Transverse colon (tissue), 4 donors: ENCODE measurements around the gene ATXN10. TPM values are rescaled to one million over a fixed set of nuclear protein-coding genes. Genes with fewer than 3 reads are reported as not detected.

Experiments used
- DNase-seq: peaks from one replicate; pipeline ENCODE4 v3.0.0-alpha.2; 2019
- H3K27ac ChIP-seq, 4 donors: fragments of 200-600 bp; sonication (generic); 2 replicates each; pipeline ENCODE4 v1.5.1; 2016 to 2018; ENCODE audit warnings: inconsistent platforms in 4 of 4
- H3K27me3 ChIP-seq: fragments of 200-600 bp; sonication (generic); 2 replicates; pipeline ENCODE4 v1.5.1; 2017; ENCODE audit warnings: inconsistent platforms
- H3K36me3 ChIP-seq, 4 donors: fragments of 200-600 bp; sonication (generic); 2 replicates each; pipeline ENCODE4 v1.5.1; 2017 to 2019; ENCODE audit warnings: inconsistent platforms in 4 of 4
- H3K4me1 ChIP-seq, 4 donors: fragments of 200-600 bp; sonication (generic); 2 replicates each; pipeline ENCODE4 v1.5.1; 2017 to 2020; ENCODE audit warnings: inconsistent platforms in 4 of 4
- H3K4me3 ChIP-seq, 4 donors: fragments of 200-600 bp; sonication (generic); 1 replicate in 1 of 4; 2 replicates in 3 of 4; pipeline versions ENCODE4 v1.5.1 to v1.6.1; 2017 to 2019; ENCODE audit warnings: inconsistent platforms in 4 of 4
- H3K9me3 ChIP-seq, 2 donors: fragments of 200-600 bp; sonication (generic); 2 replicates each; pipeline ENCODE4 v1.5.1; 2017 to 2019; ENCODE audit warnings: inconsistent platforms in 2 of 2
- EP300 ChIP-seq: sonication (generic); formaldehyde crosslinking; IDR thresholded peaks from one replicate; pipeline ENCODE4 v1.6.1; 2017; ENCODE audit warnings: antibody characterized with exemption, low read depth
- POLR2A ChIP-seq: fragments of 450-650 bp; IDR thresholded peaks from one replicate; pipeline ENCODE4 v1.6.1; 2016; ENCODE audit warnings: antibody characterized with exemption, mild to moderate bottlenecking, moderate library complexity
- POLR2AphosphoS5 ChIP-seq, 3 donors: sonication (generic); formaldehyde crosslinking; IDR thresholded peaks; one replicate each; pipeline ENCODE4 v1.6.1; 2016; ENCODE audit warnings: antibody characterized with exemption in 3 of 3
- WGBS, 2 donors: methylation state at CpG; one replicate each; pipeline ENCODE4 v1.1.5; 2018; ENCODE audit warnings: low coverage in 1 of 2; 5-methylcytosine and 5-hydroxymethylcytosine counted together
- in situ Hi-C, 4 donors: fragments of 200-750 bp; cut with MboI; loops; one replicate each; pipeline versions ENCODE4 v1.15.0 to v1.15.1; 2017; ENCODE audit warnings: low sequenced_read_pairs in 3 of 4, low pct_ligation_motif_present in 1 of 4, low pct_unique_long_range_greater_than_20kb in 1 of 4
- intact Hi-C: fragments of 100-400 bp; cut with DNase I; formaldehyde crosslinking; loops from one replicate; pipeline ENCODE4 v1.15.1; 2023; ENCODE audit warnings: low total_unique reads
- total RNA-seq, 4 donors: library from RNA; depleted of rRNA; stranded (reverse); fragments of >200 nt; gene quantifications; one replicate each; pipeline ENCODE4 v1.1.0, GENCODE V29; 2016
- TF ChIP-seq, protein P1 (sequence below), 5 experiments: fragments of 200-600 bp in 3 of 5; fragments of 450-650 bp in 2 of 5; sonication (generic) in 3 of 5; IDR thresholded peaks; 1 replicate in 2 of 5; 2 replicates in 3 of 5; pipeline ENCODE4 v1.5.1; 2016 to 2017; ENCODE audit warnings: antibody characterized with exemption in 5 of 5, inconsistent platforms in 3 of 5, mild to moderate bottlenecking in 2 of 5, moderate library complexity in 1 of 5

The ATXN10 gene
- total RNA-seq, 4 donors from 2014 or later, result 27.3 to 88.3 (median 47.8) TPM

- H3K4me1 ChIP-seq, result peaks cover 0 to 6% (median 5%) of the 10 kb centered on the region in 4 donors
- DNase-seq, result no peak
- peaks cover 0 to 31% (median 15%) of the 10 kb centered on the region in 4 donors for H3K36me3 ChIP-seq
- no peaks in the 10 kb centered on the region for H3K27me3 ChIP-seq
- TF ChIP-seq POLR2A (no peak), EP300 (no peak)
- no peak overlapping the region for H3K27ac ChIP-seq
- H3K4me3 ChIP-seq, result no peak overlapping the region
- in situ Hi-C loops (no loop called here), intact Hi-C loops (no loop called here)
- no peaks in the 10 kb centered on the region for H3K9me3 ChIP-seq
- 91 to 100% methylated on average over 3 of the region's 3 CpGs for WGBS, 2 donors
Observed at GRCh38 chr22:45740236-45740635, 68.6 kb downstream of the ATXN10 start.

GRCh38 chr22:45742866-45743450 is 71.3 kb downstream of the ATXN10 start:
- in situ Hi-C loops, result no loop called here
- Histone ChIP-seq H3K9me3 (no peaks in the 10 kb centered on the region), H3K27ac (no peak overlapping the region), H3K36me3 (peaks cover 0 to 31% (median 15%) of the 10 kb centered on the region in 4 donors), H3K4me3 (no peak overlapping the region), H3K27me3 (no peaks in the 10 kb centered on the region), H3K4me1 (peaks cover 0 to 6% (median 5%) of the 10 kb centered on the region in 4 donors)
- TF ChIP-seq EP300 (no peak), POLR2A (no peak), POLR2AphosphoS5 (IDR thresholded peaks at IDR 0.05) (no peak)
- TF ChIP-seq, protein P1, sequence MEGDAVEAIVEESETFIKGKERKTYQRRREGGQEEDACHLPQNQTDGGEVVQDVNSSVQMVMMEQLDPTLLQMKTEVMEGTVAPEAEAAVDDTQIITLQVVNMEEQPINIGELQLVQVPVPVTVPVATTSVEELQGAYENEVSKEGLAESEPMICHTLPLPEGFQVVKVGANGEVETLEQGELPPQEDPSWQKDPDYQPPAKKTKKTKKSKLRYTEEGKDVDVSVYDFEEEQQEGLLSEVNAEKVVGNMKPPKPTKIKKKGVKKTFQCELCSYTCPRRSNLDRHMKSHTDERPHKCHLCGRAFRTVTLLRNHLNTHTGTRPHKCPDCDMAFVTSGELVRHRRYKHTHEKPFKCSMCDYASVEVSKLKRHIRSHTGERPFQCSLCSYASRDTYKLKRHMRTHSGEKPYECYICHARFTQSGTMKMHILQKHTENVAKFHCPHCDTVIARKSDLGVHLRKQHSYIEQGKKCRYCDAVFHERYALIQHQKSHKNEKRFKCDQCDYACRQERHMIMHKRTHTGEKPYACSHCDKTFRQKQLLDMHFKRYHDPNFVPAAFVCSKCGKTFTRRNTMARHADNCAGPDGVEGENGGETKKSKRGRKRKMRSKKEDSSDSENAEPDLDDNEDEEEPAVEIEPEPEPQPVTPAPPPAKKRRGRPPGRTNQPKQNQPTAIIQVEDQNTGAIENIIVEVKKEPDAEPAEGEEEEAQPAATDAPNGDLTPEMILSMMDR (IDR thresholded peaks at IDR 0.05), result no peak
- intact Hi-C loops, result no loop called here
- no peak for DNase-seq
- 80 to 97% methylated on average over 6 to 8 of the region's 8 CpGs for WGBS, 2 donors

GRCh38 chr22:45743687-45744086 is 72.1 kb downstream of the ATXN10 start:
- Histone ChIP-seq H3K4me1 (peaks cover 0 to 6% (median 5%) of the 10 kb centered on the region in 4 donors), H3K27ac (no peak overlapping the region), H3K9me3 (no peaks in the 10 kb centered on the region), H3K36me3 (peaks cover 0 to 31% (median 15%) of the 10 kb centered on the region in 4 donors), H3K27me3 (no peaks in the 10 kb centered on the region), H3K4me3 (no peak overlapping the region)
- WGBS, 2 donors, result 90% methylated on average over 1 of the region's 1 CpG; no CpG with 5 or more reads in 1 of the 2 donors
- no peak for DNase-seq
- in situ Hi-C loops, result no loop called here
- TF ChIP-seq, protein P1 (IDR thresholded peaks at IDR 0.05), result no peak
- TF ChIP-seq POLR2A, result no peak
- TF ChIP-seq EP300, result no peak
- no peak for TF ChIP-seq POLR2AphosphoS5 (IDR thresholded peaks at IDR 0.05)
- intact Hi-C loops, result no loop called here

- Histone ChIP-seq H3K9me3 (no peaks in the 10 kb centered on the region), H3K36me3 (peaks cover 0 to 30% (median 13%) of the 10 kb centered on the region in 4 donors), H3K27me3 (no peaks in the 10 kb centered on the region), H3K4me3 (no peak overlapping the region), H3K27ac (no peak overlapping the region), H3K4me1 (peaks cover 0 to 6% (median 5%) of the 10 kb centered on the region in 4 donors)
- WGBS, 2 donors, result 92 to 100% methylated on average over 1 to 5 of the region's 5 CpGs
- intact Hi-C loops (no loop called here), in situ Hi-C loops (no loop called here)
- no peak for DNase-seq
- TF ChIP-seq EP300, result no peak
- no peak for TF ChIP-seq POLR2A
- TF ChIP-seq POLR2AphosphoS5 (IDR thresholded peaks at IDR 0.05), result no peak
- TF ChIP-seq, protein P1 (IDR thresholded peaks at IDR 0.05), result no peak
Observed at GRCh38 chr22:45744442-45744841, 72.8 kb downstream of the ATXN10 start.
